NCI-H146 (cell line): ENCODE results near the gene EFCAB9.
"Not testable (repeated sequence)": the region's sequence is repeated elsewhere in the genome, so short reads cannot be mapped to it uniquely, and the experiment has no call there.

Source experiments
- DNase-seq: peaks from one replicate; lab custom pipeline; 2025; lab: John Stamatoyannopoulos, UW

EFCAB9 gene

GRCh38 chr5:172188893-172189692 is 4.9 kb upstream of the EFCAB9 start:
- DNase-seq, result peak; percentile 44

DNA sequence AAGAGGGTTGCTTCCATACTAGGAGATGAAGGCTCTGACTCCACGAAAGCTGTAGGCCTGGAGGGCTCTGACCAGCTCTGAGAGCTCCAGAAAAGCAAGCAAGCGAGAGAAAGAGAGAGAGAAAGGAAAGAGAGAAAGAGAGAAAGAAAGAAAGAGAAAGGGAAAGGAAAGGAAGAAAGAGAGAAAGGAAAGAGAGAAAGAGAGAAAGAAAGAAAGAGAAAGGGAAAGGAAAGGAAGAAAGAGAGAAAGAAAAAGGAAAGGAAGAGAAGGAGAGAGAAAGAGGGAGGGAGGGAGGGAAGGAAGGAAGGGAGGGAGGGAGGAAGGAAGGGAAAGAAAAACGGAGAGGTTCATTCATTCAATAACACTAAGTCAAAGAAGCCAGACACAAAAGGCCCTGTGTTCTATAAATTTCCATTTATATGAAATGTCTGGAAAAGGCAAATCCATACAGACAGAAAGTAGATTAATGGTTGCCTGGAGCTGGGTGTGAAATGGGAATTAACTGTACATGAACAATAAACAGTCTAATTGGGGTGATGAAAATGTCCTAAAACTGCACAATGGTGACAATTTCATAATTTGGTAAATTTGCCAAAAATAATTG is 4.2 kb upstream of the EFCAB9 start:
- no peak for DNase-seq

DNA sequence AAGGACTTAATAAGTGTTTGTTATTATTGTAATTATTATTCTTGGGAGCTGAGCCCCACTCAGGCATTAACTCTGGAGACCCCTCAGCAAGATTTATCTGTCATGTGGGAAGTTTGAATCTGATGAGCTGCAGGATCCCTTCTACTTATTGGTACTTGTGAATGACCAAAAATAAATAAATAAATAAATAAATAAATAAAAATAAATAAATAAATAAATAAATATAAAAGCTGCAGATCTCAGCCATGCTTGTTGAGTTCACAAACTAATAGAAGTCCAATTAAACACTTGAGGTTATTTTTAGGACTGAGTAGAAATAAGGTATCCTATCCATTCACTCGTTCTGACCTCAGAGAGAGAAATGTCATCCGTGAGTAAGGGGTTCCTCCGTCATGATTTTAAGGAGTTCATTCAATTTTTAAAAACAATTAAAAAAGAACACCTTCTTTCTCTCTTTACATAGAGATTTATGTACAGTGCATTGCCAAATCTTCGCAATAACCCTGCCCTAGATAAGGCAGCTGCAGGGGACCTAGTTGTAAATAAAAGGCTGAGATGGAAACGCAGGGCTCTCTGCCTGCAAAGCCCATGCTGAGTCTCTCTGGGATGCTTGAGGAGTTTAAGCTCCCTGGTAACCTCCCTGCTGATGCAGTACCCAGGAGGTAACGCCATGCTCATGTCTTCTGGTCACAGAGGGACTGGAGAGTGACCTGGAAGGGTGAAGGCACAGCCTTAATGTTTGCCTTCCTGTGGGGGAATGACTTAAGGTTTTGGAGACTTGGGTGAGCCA is 1.2 kb downstream of the EFCAB9 start:
- DNase-seq, result peak; percentile 11

- not testable (repeated sequence) for DNase-seq
Measured at GRCh38 chr5:172197775-172198174, 3.8 kb downstream of the EFCAB9 start.

DNA sequence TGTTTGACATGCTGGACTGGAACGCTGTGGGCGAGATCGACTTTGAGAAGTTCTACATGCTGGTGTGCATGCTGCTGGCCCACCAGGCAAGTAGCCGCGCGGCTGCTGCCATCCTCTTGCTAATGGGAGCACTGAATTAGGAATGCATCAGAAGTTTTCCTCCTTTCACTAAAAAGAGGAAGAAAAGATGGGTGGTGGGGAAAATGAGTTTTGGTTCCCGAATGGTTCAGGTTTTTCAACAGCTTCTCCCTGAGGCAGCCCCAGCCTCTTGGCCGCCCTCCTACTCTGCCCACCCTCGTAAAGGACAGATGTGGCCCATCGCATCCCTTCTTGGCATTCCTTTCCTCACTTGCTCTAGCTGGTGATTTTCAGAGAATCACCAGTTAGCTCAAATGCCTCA is 5.5 kb downstream of the EFCAB9 start:
- DNase-seq, result no peak

DNA sequence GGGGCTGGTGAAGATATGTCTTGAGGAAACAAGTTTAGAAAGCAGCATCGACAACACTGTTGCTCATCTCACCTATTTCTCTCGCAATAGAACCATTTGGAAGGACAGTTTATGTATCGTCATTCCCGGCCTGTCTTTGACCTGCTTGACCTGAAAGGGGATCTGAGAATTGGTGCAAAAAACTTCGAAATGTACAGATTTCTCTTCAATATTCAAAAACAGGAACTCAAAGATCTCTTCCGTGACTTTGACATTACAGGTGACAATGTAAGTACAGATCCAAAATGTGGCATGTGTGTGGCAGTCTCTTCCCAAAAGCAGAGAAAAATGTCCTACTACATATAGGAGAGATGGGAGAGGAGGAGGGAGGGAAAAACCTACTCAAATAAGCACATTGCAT is 6.5 kb downstream of the EFCAB9 start:
- DNase-seq, result no peak

DNA sequence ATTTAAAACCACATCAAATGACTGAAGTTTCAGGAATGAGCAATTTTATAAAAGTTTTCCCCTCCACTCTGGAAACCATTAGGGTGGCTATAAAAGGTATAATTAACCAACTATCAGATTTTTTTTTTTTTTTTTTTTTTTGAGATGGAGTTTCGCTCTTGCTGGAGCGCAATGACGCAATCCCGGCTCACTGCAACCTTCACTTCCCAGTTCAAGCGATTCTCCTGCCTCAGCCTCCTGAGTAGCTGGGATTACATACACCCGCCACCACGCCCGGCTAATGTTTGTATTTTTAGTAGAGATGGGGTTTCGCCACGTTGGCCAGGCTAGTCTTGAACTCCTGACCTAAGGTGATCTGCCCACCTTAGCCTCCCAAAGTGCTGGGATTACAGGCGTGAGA is 12.0 kb downstream of the EFCAB9 start:
- not testable (repeated sequence) for DNase-seq

DNA sequence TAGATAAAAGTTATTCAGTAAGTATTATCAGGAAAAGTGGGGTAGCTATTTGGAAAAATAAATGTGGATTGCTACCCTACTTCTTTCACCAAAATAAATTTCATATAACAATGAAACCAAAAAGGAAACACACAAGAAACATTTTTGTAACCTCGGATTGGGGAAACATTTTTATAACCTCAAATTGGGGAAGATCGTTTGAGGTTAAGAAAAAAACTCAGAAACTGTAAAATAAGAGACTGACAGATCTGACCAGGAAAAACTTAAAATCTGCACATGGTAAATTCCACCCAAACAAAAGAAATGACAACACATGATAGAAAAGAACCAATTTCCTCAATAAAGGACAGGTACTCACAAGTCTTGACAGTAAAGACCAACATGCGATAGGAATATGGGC is 13.5 kb downstream of the EFCAB9 start:
- no peak for DNase-seq

- no peak for DNase-seq
Measured at GRCh38 chr5:172209714-172210113, 15.7 kb downstream of the EFCAB9 start.

GRCh38 chr5:172211676-172212075 is 17.7 kb downstream of the EFCAB9 start:
- DNase-seq, result no peak

GRCh38 chr5:172213126-172213525 is 19.2 kb downstream of the EFCAB9 start:
- no peak for DNase-seq

- no peak for DNase-seq
Measured at GRCh38 chr5:172216345-172216744, 22.4 kb downstream of the EFCAB9 start.

- DNase-seq, result peak; percentile 26
Measured at GRCh38 chr5:172219296-172219695, 25.3 kb downstream of the EFCAB9 start.

DNA sequence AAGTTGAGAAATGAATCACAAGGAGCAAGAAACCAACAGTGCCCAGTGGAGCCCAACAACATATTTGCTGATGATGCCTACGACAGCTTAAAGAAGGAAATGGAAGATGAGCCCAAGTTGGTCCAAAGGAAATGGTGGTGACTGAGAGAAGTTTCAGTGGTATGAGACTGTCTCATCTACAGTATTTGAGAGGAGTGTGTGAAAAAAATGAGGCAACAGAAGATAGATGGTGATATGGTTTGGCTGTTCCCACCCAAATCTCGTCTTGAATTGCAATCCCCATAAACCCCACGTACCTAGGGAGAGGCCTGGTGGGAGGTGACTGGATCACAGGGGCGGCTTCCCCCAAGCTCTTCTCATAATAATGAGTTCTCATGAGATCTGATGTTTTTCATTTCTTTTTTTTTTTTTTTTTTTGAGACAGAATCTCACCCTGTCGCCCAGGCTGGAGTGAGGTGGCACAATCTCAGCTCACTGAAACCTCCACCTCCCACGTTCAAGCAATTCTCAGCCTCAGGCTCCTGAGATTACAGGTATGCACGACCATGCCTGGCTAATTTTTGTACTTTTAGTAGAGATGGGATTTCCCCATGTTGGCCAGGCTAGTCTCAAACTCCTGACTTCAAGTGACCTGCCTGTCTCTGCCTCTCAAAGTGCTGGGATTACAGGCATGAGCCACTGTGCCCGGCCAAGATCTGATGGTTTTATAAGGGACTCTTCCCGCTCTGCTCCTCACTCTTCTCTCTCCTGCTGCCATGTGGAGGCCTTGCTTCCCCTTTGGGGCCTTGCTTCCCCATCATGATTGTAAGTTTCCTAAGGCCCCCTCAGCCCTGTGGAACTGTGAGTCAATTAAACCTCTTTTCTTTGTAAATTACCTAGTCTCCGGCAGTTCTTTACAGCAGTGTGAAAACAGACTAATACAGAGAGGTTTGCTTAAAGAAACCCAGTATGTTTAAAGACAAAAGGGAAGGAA is 30.2 kb downstream of the EFCAB9 start:
- no peak for DNase-seq

DNA sequence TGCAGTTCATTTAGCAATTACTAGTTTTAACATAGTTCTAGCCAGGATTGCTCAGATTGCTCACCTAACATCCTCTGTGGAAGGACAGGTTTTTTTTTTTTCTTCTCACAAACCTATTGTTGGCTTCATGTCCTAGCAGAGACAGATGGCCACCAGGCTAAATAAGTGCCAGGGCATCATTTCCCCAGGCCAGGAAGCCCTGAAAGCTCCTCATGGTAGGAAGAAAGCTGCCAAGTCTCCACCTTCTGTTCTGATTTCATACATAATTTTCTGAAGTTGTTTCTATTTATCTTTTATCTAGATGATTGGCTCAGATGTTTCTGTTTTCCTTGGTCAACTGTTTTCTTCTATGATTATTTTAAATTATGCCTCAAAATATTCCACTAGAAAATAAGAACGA is 31.0 kb downstream of the EFCAB9 start:
- DNase-seq, result no peak

DNA sequence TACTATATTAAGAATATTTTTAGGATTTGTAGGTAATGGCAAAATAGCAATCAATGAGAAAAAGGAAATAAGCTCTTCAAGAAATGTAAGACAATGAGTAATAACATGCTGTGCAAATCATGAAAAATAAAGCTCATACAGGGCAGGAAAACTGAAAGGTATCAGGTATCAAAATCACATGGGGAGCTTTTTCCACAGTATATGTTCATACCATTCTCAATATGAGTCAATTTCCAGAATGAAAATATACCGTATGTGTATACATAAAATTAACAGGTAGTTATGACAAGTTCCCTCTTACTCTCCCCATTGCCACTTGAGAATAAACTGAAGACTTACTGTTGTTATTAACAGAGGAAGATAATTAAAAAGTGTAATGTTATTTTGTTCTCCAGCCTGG is 35.9 kb downstream of the EFCAB9 start:
- DNase-seq, result no peak

DNA sequence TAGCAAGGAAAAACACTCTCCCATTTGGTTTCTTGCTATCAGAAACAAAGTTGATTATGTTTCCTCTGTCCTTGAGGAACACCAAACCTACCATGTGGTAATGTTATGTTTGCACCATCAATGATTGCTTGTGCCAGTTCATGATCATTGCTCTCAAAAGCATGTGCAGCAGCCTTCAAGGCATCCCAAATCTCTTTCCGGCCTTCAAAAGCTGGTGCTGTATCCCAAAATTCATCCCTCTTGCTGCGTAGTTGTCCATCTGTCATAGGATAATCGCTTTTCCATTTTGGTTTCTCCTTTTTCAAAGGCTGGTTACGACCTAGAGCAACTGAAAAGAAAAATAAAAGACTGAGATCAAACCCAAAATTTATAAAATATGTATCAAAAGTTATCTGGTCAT is 40.1 kb downstream of the EFCAB9 start:
- no peak for DNase-seq

- DNase-seq, result no peak
Measured at GRCh38 chr5:172235132-172235780, 41.3 kb downstream of the EFCAB9 start.

- DNase-seq, result no peak
Measured at GRCh38 chr5:172235827-172236736, 42.1 kb downstream of the EFCAB9 start.

DNA sequence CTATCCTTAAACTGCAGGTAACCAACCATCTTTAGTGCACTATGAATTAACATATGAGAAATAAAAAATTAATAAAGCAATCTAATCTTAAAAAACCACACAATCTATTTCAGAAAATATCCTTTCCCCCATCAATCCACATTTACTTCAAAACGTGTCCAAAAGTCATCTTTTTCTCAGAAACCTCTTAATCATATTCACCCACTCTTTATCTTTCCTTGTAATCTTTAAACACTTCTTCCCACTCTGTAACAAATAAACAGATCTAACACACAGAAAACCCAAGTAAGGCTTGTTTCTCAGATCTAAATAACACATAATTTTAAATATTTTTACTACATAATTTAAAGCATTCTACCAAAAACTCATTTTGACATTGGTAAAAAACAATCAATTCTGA is 44.4 kb downstream of the EFCAB9 start:
- DNase-seq, result no peak
